PC-3 (cell line): ENCODE results near the gene ERO1B. TPM values are rescaled to one million over a fixed set of nuclear protein-coding genes. Genes with fewer than 3 reads are reported as not detected.

Experiments used
- ATAC-seq: fragments of 200-7000 bp; cut with Tn5 transposase; 2 replicates; pipeline ENCODE4 v1.9.1; 2020; ENCODE audit warnings: mild to moderate bottlenecking, moderate library complexity
- BruUV-seq: library from RNA; stranded (reverse); fragments of 400-500 nt; replicated peaks from 2 replicates; lab custom pipeline; 2021; lab: Mats Ljungman, UMichigan
- CTCF ChIA-PET: fragments of 300-600 bp; sonication (Branson Sonifier 250); formaldehyde crosslinking; loops from one replicate; lab custom pipeline; 2022; ENCODE audit warnings: antibody characterized with exemption; lab: Charles Lee
- POLR2A ChIA-PET: fragments of 300-600 bp; sonication (Branson Sonifier 250); formaldehyde crosslinking; loops from one replicate; lab custom pipeline; 2022; ENCODE audit warnings: antibody characterized with exemption; ENCODE audit not compliant: unreplicated experiment; lab: Charles Lee
- DNase-seq: peaks from one replicate; pipeline ENCODE4 v3.0.0-alpha.2; 2015
- H2AFZ ChIP-seq: fragments of 300-600 bp; sonication (generic); 2 replicates; pipeline ENCODE4 v1.6.0; 2016; ENCODE audit warnings: antibody characterized with exemption, low read length
- H3F3A ChIP-seq: fragments of 300-600 bp; sonication (generic); one replicate; pipeline ENCODE4 v1.6.0; 2017; ENCODE audit warnings: antibody characterized with exemption, low read length, control low read depth, mild to moderate bottlenecking; ENCODE audit not compliant: unreplicated experiment
- H3K27ac ChIP-seq: fragments of 300-600 bp; sonication (generic); 2 replicates; pipeline ENCODE4 v1.5.1; 2016; ENCODE audit warnings: mild to moderate bottlenecking, low read length
- H3K27me3 ChIP-seq: fragments of 300-600 bp; sonication (generic); 2 replicates; pipeline ENCODE4 v1.6.1; 2016; ENCODE audit warnings: low read length, mixed read lengths
- H3K36me3 ChIP-seq: fragments of 300-600 bp; sonication (generic); 2 replicates; pipeline ENCODE4 v1.6.1; 2016; ENCODE audit warnings: low read depth, mixed run types, low read length, mixed read lengths
- H3K4me1 ChIP-seq: fragments of 300-600 bp; sonication (generic); 2 replicates; pipeline ENCODE4 v1.5.1; 2016; ENCODE audit warnings: low read length; ENCODE audit not compliant: insufficient read depth
- H3K4me2 ChIP-seq: fragments of 300-600 bp; sonication (generic); 2 replicates; pipeline ENCODE4 v1.6.0; 2016; ENCODE audit warnings: low read length
- H3K4me3 ChIP-seq: fragments of 300-600 bp; sonication (generic); 2 replicates; pipeline ENCODE4 v1.5.1; 2016; ENCODE audit warnings: mild to moderate bottlenecking, low read length, mixed read lengths
- H3K79me2 ChIP-seq: fragments of 300-600 bp; sonication (generic); 2 replicates; pipeline ENCODE4 v1.6.1; 2017; ENCODE audit warnings: low read length, mixed read lengths
- H3K9ac ChIP-seq: fragments of 300-600 bp; sonication (generic); 2 replicates; pipeline ENCODE4 v1.6.0; 2016; ENCODE audit warnings: mild to moderate bottlenecking, low read length
- H3K9me2 ChIP-seq: fragments of 300-600 bp; sonication (generic); replicated peaks from 2 replicates; pipeline ENCODE4 v1.6.1; 2016; ENCODE audit warnings: mixed run types, low read length, mixed read lengths
- H3K9me3 ChIP-seq: fragments of 300-600 bp; sonication (generic); 2 replicates; pipeline ENCODE4 v1.6.1; 2016; ENCODE audit warnings: low read length, mixed read lengths
- H4K20me1 ChIP-seq: fragments of 300-600 bp; sonication (generic); 2 replicates; pipeline ENCODE4 v1.6.1; 2016; ENCODE audit warnings: low read length, mixed read lengths
- EZH2 ChIP-seq: fragments of 300-600 bp; sonication (generic); IDR thresholded peaks from one replicate; pipeline ENCODE4 v1.6.1; 2017; ENCODE audit warnings: antibody characterized with exemption, mild to moderate bottlenecking, low read length; ENCODE audit not compliant: unreplicated experiment
- EZH2phosphoT487 ChIP-seq: fragments of 300-600 bp; sonication (generic); IDR thresholded peaks from 2 replicates; pipeline ENCODE4 v1.6.1; 2018; ENCODE audit warnings: mild to moderate bottlenecking, antibody characterized with exemption, low read length, borderline replicate concordance
- intact Hi-C: fragments of 100-400 bp; cut with micrococcal nuclease; formaldehyde crosslinking; loops from 2 replicates; pipeline ENCODE4 v1.9.0; 2023
- total RNA-seq: library from RNA; depleted of rRNA; stranded (reverse); fragments of >200 nt; gene quantifications from 2 replicates; pipeline ENCODE4 v1.2.3, GENCODE V29; 2014
- TF ChIP-seq, protein P1 (sequence below): fragments of 300-600 bp; sonication (generic); conservative IDR thresholded peaks from 2 replicates; pipeline ENCODE4 v1.5.1; 2017; ENCODE audit warnings: antibody characterized with exemption, low read depth, mild to moderate bottlenecking, low read length

The ERO1B gene
- total RNA-seq, 1 experiment from 2014 or later, result 0.95 TPM

DNA sequence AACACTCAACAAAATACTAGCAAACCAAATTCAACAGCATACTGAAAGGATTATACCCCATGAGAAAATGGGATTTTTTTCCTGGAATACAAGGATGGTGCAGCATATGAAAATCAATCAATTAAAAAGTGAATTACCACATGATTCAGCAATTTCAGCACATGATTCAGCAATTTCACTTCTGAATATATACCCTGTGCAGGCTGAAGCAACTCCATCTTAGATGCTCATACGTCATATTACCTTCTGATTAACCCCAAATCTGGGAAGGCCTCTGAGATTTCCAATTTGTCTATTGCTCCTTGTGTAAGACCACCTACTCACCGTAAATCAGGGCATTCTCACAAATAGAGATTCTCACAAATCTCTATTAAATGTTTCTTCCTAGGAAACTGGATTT, 43.8 kb upstream of the ERO1B start:
- DNase-seq (no peak), ATAC-seq (no peak)
- H3K9me3 ChIP-seq, result no peaks in the 10 kb centered on the region
- H3K27me3 ChIP-seq, result no peaks in the 10 kb centered on the region
- intact Hi-C loops, result no loop called here
- no peaks in the 10 kb centered on the region for H3K36me3 ChIP-seq
- no peaks in the 10 kb centered on the region for H3K9me2 ChIP-seq
- H3K9ac ChIP-seq, result no peak overlapping the region
- H3F3A ChIP-seq, result no peaks in the 10 kb centered on the region
- H3K79me2 ChIP-seq, result no peaks in the 10 kb centered on the region
- no TSS peak for BruUV-seq
- POLR2A ChIA-PET, result no interaction called here
- H2AFZ ChIP-seq, result no peak overlapping the region
- TF ChIP-seq, protein P1, sequence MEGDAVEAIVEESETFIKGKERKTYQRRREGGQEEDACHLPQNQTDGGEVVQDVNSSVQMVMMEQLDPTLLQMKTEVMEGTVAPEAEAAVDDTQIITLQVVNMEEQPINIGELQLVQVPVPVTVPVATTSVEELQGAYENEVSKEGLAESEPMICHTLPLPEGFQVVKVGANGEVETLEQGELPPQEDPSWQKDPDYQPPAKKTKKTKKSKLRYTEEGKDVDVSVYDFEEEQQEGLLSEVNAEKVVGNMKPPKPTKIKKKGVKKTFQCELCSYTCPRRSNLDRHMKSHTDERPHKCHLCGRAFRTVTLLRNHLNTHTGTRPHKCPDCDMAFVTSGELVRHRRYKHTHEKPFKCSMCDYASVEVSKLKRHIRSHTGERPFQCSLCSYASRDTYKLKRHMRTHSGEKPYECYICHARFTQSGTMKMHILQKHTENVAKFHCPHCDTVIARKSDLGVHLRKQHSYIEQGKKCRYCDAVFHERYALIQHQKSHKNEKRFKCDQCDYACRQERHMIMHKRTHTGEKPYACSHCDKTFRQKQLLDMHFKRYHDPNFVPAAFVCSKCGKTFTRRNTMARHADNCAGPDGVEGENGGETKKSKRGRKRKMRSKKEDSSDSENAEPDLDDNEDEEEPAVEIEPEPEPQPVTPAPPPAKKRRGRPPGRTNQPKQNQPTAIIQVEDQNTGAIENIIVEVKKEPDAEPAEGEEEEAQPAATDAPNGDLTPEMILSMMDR, result no peak
- no peak for TF ChIP-seq EZH2
- TF ChIP-seq EZH2phosphoT487, result no peak
- H3K27ac ChIP-seq, result no peak overlapping the region
- no peaks in the 10 kb centered on the region for H4K20me1 ChIP-seq
- no peak overlapping the region for H3K4me3 ChIP-seq
- no peaks in the 10 kb centered on the region for H3K4me1 ChIP-seq
- H3K4me2 ChIP-seq, result no peak overlapping the region
- CTCF ChIA-PET, result no interaction called here

DNA sequence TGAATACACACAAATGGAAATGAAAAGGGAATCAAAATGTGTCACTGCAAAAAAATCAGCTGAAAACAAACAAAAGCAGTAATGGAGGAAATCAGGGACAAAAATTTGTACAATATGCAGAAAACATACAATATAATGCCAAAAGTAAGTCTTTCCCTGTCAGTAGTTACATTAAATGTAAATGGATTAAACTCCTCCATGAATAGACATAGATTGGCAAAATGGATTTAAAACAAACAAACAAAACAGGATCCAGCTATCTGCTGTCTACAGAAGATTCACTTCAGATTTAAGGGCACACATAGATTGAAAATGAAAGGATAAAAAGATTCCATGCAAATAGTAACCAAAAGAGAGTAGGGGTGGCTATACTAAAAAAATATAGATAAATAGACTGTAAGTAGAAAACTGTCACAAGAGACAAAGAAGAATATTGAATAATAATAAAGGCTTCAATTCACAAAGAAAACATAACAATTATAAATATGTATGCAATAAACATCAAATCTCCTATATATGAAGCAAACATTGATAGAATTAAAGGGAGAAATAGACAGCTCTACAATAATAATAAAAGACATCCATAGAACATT, 42.2 kb upstream of the ERO1B start:
- Histone ChIP-seq H3K79me2 (no peaks in the 10 kb centered on the region), H3K4me1 (no peaks in the 10 kb centered on the region), H3K4me3 (no peak overlapping the region), H3F3A (no peaks in the 10 kb centered on the region), H3K27ac (no peak overlapping the region), H3K9me3 (no peaks in the 10 kb centered on the region), H3K4me2 (no peak overlapping the region), H3K36me3 (no peaks in the 10 kb centered on the region), H2AFZ (no peak overlapping the region), H4K20me1 (no peaks in the 10 kb centered on the region), H3K9me2 (no peaks in the 10 kb centered on the region), H3K9ac (no peak overlapping the region), H3K27me3 (no peaks in the 10 kb centered on the region)
- no TSS peak for BruUV-seq
- ATAC-seq, result no peak
- CTCF ChIA-PET, result no interaction called here
- TF ChIP-seq, protein P1, result no peak
- TF ChIP-seq EZH2phosphoT487, result no peak
- no peak for TF ChIP-seq EZH2
- POLR2A ChIA-PET, result no interaction called here
- intact Hi-C loops, result no loop called here
- no peak for DNase-seq

DNA sequence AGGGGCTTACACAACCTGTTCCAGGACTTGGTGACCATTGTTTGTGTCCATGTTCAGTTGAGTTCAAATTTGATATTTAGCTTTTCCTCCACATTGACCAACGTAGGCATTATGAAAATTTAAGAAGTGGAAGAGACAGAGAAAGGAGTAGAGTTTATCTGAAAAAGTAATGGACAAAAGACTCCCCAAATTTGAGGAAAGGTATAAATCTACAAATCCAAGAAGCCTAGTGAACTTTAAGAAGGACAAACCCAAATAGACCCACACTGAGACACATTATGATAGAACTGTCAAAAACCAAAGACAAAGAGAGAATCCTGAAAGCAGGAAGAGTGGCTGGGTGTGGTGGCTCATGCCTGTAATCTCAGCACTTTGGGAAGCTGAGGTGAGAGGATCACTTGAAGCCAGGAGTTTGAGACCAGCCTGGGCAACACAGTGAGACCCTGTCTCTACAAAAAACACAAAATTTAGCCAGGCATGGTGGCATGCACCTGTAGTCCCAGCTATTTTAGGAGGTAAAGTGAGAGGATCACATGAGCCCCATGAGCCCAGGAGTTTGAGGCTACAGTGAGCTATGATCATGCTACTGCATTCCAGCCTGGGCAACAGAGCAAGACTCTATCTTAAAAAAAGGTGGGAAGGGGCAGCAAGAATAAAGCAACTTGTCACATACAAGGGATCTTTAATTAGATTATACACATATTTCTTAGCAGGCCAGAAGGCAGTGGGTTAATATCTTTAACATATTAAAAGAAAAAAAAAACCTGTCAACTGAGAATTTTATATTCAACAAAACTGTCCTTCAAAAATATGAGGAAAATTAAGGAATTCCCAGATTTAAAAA, 41.0 kb upstream of the ERO1B start:
- intact Hi-C loops, result no loop called here
- H3K9me3 ChIP-seq, result no peaks in the 10 kb centered on the region
- CTCF ChIA-PET, result no interaction called here

More for the DNA sequence above, 41.0 kb upstream of the ERO1B start:
- ATAC-seq (no peak), DNase-seq (no peak)
- Histone ChIP-seq H2AFZ (no peak overlapping the region), H3K9ac (no peak overlapping the region), H3K4me3 (no peak overlapping the region), H3K36me3 (no peaks in the 10 kb centered on the region), H4K20me1 (no peaks in the 10 kb centered on the region), H3K9me2 (no peaks in the 10 kb centered on the region), H3K27ac (no peak overlapping the region), H3K4me1 (no peaks in the 10 kb centered on the region), H3K79me2 (no peaks in the 10 kb centered on the region), H3K4me2 (no peak overlapping the region), H3F3A (no peaks in the 10 kb centered on the region), H3K27me3 (no peaks in the 10 kb centered on the region)
- POLR2A ChIA-PET, result no interaction called here
- TF ChIP-seq EZH2phosphoT487 (no peak), EZH2 (no peak)
- TF ChIP-seq, protein P1, result no peak
- BruUV-seq, result no TSS peak
